HCT116 (cell line): ENCODE results near the gene UBE2D3. TPM values are rescaled to one million over a fixed set of nuclear protein-coding genes. Genes with fewer than 3 reads are reported as not detected.

Experiments
- ATAC-seq: fragments of 200-7000 bp; cut with Tn5 transposase; 2 replicates; pipeline ENCODE4 v1.9.1; 2020; ENCODE audit warnings: mild to moderate bottlenecking, moderate library complexity
- BruUV-seq: library from RNA; stranded (reverse); fragments of 400-500 nt; replicated peaks from 2 replicates; lab custom pipeline; 2021; lab: Mats Ljungman, UMichigan
- CTCF ChIA-PET: fragments of 300-600 bp; sonication (Branson Sonifier 250); formaldehyde crosslinking; loops from one replicate; lab custom pipeline; 2021; ENCODE audit warnings: antibody characterized with exemption; lab: Charles Lee
- POLR2A ChIA-PET: fragments of 300-600, 350-600 bp; sonication (Branson Sonifier 250); formaldehyde crosslinking; loops from one replicate; lab custom pipeline; 2021; ENCODE audit warnings: antibody characterized with exemption; lab: Charles Lee
- RAD21 ChIA-PET, 2 experiments: fragments of 300-600 bp; sonication (Branson Sonifier 250); formaldehyde crosslinking; loops; one replicate each; lab custom pipeline; 2023; ENCODE audit warnings: low total read pairs in 2 of 2; ENCODE audit not compliant: uncharacterized antibody in 2 of 2, unreplicated experiment in 2 of 2, low non-redundant PET in 1 of 2; lab: Charles Lee
- DNase-seq: peaks from one replicate; pipeline ENCODE4 v3.0.0-alpha.2; 2010; ENCODE audit warnings: low read depth, low spot score
- H2AFZ ChIP-seq: fragments of 200-600 bp; shearing (Covaris generic), sonication (generic); 2 replicates; pipeline ENCODE4 v1.6.1; 2017; ENCODE audit warnings: low read depth, mixed run types, mixed read lengths, antibody characterized with exemption, low read length; ENCODE audit not compliant: poor library complexity, severe bottlenecking
- H3K27ac ChIP-seq: 2 replicates; pipeline ENCODE4 v1.5.1; 2012; ENCODE audit warnings: low read depth, low read length
- H3K27me3 ChIP-seq: fragments of 200-600 bp; sonication (generic); 2 replicates; pipeline ENCODE4 v1.6.1; 2016; ENCODE audit warnings: mixed run types, low read length, mixed read lengths; ENCODE audit not compliant: insufficient read depth
- H3K36me3 ChIP-seq, 2 experiments: fragments of 200-500 bp in 1 of 2; fragments of 200-600 bp in 1 of 2; sonication (Bioruptor generic) in 1 of 2; sonication (generic) in 1 of 2; 2 replicates each; pipeline versions ENCODE4 v1.5.1 to v1.6.1; 2014 to 2016; ENCODE audit warnings: low read length in 2 of 2, inconsistent platforms in 1 of 2, mixed read lengths in 1 of 2, mixed run types in 1 of 2; ENCODE audit not compliant: insufficient read depth in 2 of 2, control insufficient read depth in 1 of 2
- H3K4me1 ChIP-seq, 2 experiments: fragments of 200-600 bp in 1 of 2; sonication (generic) in 1 of 2; 2 replicates each; pipeline versions ENCODE4 v1.5.1 to v1.6.1; 2012 to 2017; ENCODE audit warnings: low read length in 2 of 2, inconsistent platforms in 1 of 2, mild to moderate bottlenecking in 1 of 2, mixed read lengths in 1 of 2, mixed run types in 1 of 2, moderate library complexity in 1 of 2; ENCODE audit not compliant: insufficient read depth in 2 of 2, control insufficient read depth in 1 of 2
- H3K4me2 ChIP-seq: fragments of 200-600 bp; sonication (generic); 2 replicates; pipeline ENCODE4 v1.6.1; 2017; ENCODE audit warnings: mixed run types, low read length, mixed read lengths
- H3K4me3 ChIP-seq, 2 experiments: fragments of 200-600 bp in 1 of 2; sonication (generic) in 1 of 2; replicated peaks in 1 of 2; 2 replicates each; pipeline ENCODE4 v1.5.1; 2011 to 2016; ENCODE audit warnings: low read length in 2 of 2, control low read depth in 1 of 2, low read depth in 1 of 2, mild to moderate bottlenecking in 1 of 2, mixed read lengths in 1 of 2, mixed run types in 1 of 2
- H3K79me2 ChIP-seq: fragments of 200-600 bp; sonication (generic); 2 replicates; pipeline ENCODE4 v1.6.1; 2017; ENCODE audit warnings: mild to moderate bottlenecking, mixed run types, low read length, moderate library complexity, mixed read lengths; ENCODE audit not compliant: insufficient read depth
- H3K9ac ChIP-seq: fragments of 200-600 bp; sonication (generic); 2 replicates; pipeline ENCODE4 v1.6.1; 2016; ENCODE audit warnings: low read length, mixed read lengths
- H3K9me2 ChIP-seq: fragments of 200-600 bp; sonication (generic), shearing (Covaris generic); 2 replicates; pipeline ENCODE4 v1.6.1; 2017; ENCODE audit warnings: mixed run types, mild to moderate bottlenecking, moderate library complexity; ENCODE audit not compliant: insufficient read depth
- H3K9me3 ChIP-seq, 2 experiments: fragments of 200-500 bp in 1 of 2; fragments of 200-600 bp in 1 of 2; sonication (Bioruptor generic) in 1 of 2; sonication (generic) in 1 of 2; 2 replicates each; pipeline ENCODE4 v1.6.1; 2014 to 2017; ENCODE audit warnings: low read length in 2 of 2, mixed read lengths in 2 of 2, inconsistent platforms in 1 of 2, low read depth in 1 of 2, mild to moderate bottlenecking in 1 of 2, mixed run types in 1 of 2, moderate library complexity in 1 of 2; ENCODE audit not compliant: control insufficient read depth in 1 of 2, insufficient read depth in 1 of 2
- H4K20me1 ChIP-seq: fragments of 200-600 bp; sonication (generic), shearing (Covaris generic); 2 replicates; pipeline ENCODE4 v1.6.1; 2017; ENCODE audit warnings: mixed run types, mild to moderate bottlenecking, moderate library complexity; ENCODE audit not compliant: insufficient read depth
- ELF1 ChIP-seq: IDR thresholded peaks from 2 replicates; pipeline ENCODE4 v1.6.1; 2012; ENCODE audit warnings: low read depth, borderline replicate concordance
- FOSL1 ChIP-seq: IDR thresholded peaks from 2 replicates; pipeline ENCODE4 v1.6.1; 2012; ENCODE audit warnings: low read depth
- SIN3A ChIP-seq: IDR thresholded peaks from 2 replicates; pipeline ENCODE4 v1.6.1; 2012; ENCODE audit warnings: low read depth
- YY1 ChIP-seq: IDR thresholded peaks from 2 replicates; pipeline ENCODE4 v1.6.1; 2011; ENCODE audit warnings: low read length, low read depth, moderate library complexity, mild to moderate bottlenecking; ENCODE audit not compliant: insufficient replicate concordance; ENCODE audit errors: extremely low read depth
- intact Hi-C: fragments of 100-400 bp; cut with micrococcal nuclease; formaldehyde crosslinking; loops from 2 replicates; pipeline ENCODE4 v1.10.0; 2022
- total RNA-seq: library from RNA; stranded (reverse); gene quantifications from one replicate; pipeline ENCODE4 v1.2.1, GENCODE V29; 2021; ENCODE audit not compliant: unreplicated experiment
- TF ChIP-seq, protein P1 (sequence below), 3 experiments: fragments of 200-600 bp in 1 of 3; sonication (generic) in 1 of 3; IDR thresholded peaks in 2 of 3; conservative IDR thresholded peaks in 1 of 3; 2 replicates each; pipeline ENCODE4 v1.5.1; 2012 to 2017; ENCODE audit warnings: low read depth in 2 of 3, low read length in 2 of 3, antibody characterized with exemption in 1 of 3, borderline replicate concordance in 1 of 3, control low read depth in 1 of 3, mild to moderate bottlenecking in 1 of 3, mixed read lengths in 1 of 3, mixed run types in 1 of 3, moderate library complexity in 1 of 3; ENCODE audit not compliant: insufficient read depth in 1 of 3
- TF ChIP-seq, protein P2 (sequence below): IDR thresholded peaks from 2 replicates; pipeline ENCODE4 v1.6.1; 2012

Gene UBE2D3
- total RNA-seq, 1 experiment from 2014 or later, result 302 TPM

DNA sequence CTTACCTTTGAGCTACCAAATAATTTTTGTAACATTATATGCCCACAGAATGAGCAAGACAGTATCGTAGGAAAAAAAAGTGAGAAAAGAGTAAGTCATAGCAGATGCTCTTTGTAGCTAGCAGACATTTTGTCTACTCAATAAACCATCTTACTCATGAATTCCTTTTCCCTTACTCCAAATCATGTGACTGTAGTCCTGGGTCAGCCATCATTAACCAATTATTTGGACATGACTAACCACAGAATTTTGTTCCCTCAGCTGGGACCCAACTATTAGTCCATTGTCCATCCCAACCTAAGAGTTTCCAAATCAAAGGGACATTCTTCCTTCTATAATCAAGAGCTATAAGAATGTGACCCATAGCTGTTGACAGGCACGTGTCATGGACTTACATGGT is 11.4 kb downstream of the UBE2D3 start:
- Histone ChIP-seq H2AFZ (no peak overlapping the region), H3K9me2 (no peaks in the 10 kb centered on the region), H3K4me3 (no peak overlapping the region), H3K27me3 (no peaks in the 10 kb centered on the region), H3K79me2 (peaks cover 100% of the 10 kb centered on the region), H3K9me3 (no peaks in the 10 kb centered on the region), H3K9ac (no peak overlapping the region), H3K36me3 (peaks cover 2 to 12% of the 10 kb centered on the region in 2 experiments; a peak in 2 of 4 replicates), H3K4me2 (peak overlapping the region; percentile 20; the same call in 1 of the 2 replicates), H3K4me1 (peaks cover 0 to 41% of the 10 kb centered on the region in 2 experiments; a peak in 3 of 4 replicates), H3K27ac (no peak overlapping the region), H4K20me1 (peaks cover 79% of the 10 kb centered on the region)
- TF ChIP-seq FOSL1 (0 out of 2 replicates have a peak, but pooled peaks have one; percentile 12), YY1 (peak; percentile 42)
- TF ChIP-seq, protein P1, sequence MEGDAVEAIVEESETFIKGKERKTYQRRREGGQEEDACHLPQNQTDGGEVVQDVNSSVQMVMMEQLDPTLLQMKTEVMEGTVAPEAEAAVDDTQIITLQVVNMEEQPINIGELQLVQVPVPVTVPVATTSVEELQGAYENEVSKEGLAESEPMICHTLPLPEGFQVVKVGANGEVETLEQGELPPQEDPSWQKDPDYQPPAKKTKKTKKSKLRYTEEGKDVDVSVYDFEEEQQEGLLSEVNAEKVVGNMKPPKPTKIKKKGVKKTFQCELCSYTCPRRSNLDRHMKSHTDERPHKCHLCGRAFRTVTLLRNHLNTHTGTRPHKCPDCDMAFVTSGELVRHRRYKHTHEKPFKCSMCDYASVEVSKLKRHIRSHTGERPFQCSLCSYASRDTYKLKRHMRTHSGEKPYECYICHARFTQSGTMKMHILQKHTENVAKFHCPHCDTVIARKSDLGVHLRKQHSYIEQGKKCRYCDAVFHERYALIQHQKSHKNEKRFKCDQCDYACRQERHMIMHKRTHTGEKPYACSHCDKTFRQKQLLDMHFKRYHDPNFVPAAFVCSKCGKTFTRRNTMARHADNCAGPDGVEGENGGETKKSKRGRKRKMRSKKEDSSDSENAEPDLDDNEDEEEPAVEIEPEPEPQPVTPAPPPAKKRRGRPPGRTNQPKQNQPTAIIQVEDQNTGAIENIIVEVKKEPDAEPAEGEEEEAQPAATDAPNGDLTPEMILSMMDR (IDR thresholded peaks at IDR 0.05 in 2 of 3, conservative IDR thresholded peaks at IDR 0.05 in 1 of 3; ENCODE audit: borderline replicate concordance in 1 of 3, insufficient read depth in 1 of 3, low read depth in 2 of 3, low read length in 2 of 3), result no peak
- ATAC-seq, result peak; percentile 52; the same call in 1 of the 2 replicates
- intact Hi-C loops, result no loop called here
- RAD21 ChIA-PET, result no interaction called here
- BruUV-seq, result no TSS peak
- CTCF ChIA-PET, result no interaction called here
- DNase-seq, result no peak
- POLR2A ChIA-PET, result interaction anchor here (1.5 to 4.2 kb wide), 2 partner anchors 10 to 12 kb away, joined by 5 to 24 read pairs; partner anchors contain the start of gene UBE2D3

DNA sequence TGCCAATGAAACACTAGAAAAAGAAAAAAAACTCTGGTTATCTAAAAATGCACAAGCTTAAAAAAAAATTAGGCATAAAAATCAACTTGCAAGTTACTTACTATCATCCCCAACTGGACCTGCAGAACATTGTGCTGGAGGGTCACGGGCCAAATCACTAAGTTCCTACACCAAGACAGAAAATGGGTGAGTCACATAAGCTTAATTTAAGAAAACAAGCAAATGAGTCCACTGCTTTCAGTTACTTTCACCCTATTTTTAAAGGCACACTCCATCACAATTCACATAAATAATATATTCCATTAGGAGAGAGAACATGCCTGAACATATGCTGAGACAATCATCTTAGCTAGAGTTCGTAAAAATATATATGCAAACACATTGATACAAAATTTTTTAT is 17.7 kb downstream of the UBE2D3 start:
- ChIA-PET RAD21 (no interaction called here), POLR2A (interaction anchor here (0.7 kb wide), 1 partner anchor 201 kb away, joined by 3 read pairs; no protein-coding TSS in a partner anchor), CTCF (no interaction called here)
- no peak overlapping the region for H3K4me3 ChIP-seq
- no peak overlapping the region for H3K4me2 ChIP-seq
- intact Hi-C loops, result no loop called here
- H3K27me3 ChIP-seq, result no peaks in the 10 kb centered on the region
- peaks cover 71% of the 10 kb centered on the region for H4K20me1 ChIP-seq
- peaks cover 100% of the 10 kb centered on the region for H3K79me2 ChIP-seq
- H3K27ac ChIP-seq, result no peak overlapping the region
- H3K4me1 ChIP-seq, result no peaks in the 10 kb centered on the region
- H2AFZ ChIP-seq, result no peak overlapping the region
- TF ChIP-seq ELF1, result no peak
- TF ChIP-seq SIN3A, result no peak
- TF ChIP-seq, protein P1 (IDR thresholded peaks at IDR 0.05 in 2 of 3, conservative IDR thresholded peaks at IDR 0.05 in 1 of 3; ENCODE audit: borderline replicate concordance in 1 of 3, insufficient read depth in 1 of 3, low read depth in 2 of 3, low read length in 2 of 3), result no peak
- TF ChIP-seq, protein P2, sequence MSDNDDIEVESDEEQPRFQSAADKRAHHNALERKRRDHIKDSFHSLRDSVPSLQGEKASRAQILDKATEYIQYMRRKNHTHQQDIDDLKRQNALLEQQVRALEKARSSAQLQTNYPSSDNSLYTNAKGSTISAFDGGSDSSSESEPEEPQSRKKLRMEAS, result no peak
- ATAC-seq (no peak), DNase-seq (no peak)
- no peaks in the 10 kb centered on the region for H3K9me3 ChIP-seq
- no TSS peak for BruUV-seq
- H3K9ac ChIP-seq, result no peak overlapping the region
- H3K36me3 ChIP-seq, result peaks cover 15 to 42% of the 10 kb centered on the region in 2 experiments; a peak in 3 of 4 replicates
- H3K9me2 ChIP-seq, result no peaks in the 10 kb centered on the region
